OCI-LY7 (cell line): ENCODE measurements around the gene C10orf90.

Experiments used
- CTCF ChIP-seq: fragments of 200-600 bp; sonication (generic); conservative IDR thresholded peaks from 2 replicates; pipeline ENCODE4 v1.5.1; 2014; ENCODE audit warnings: mild to moderate bottlenecking, antibody characterized with exemption, low read length, moderate library complexity, mixed read lengths
- EZH2phosphoT487 ChIP-seq: fragments of 200-600 bp; sonication (generic); IDR thresholded peaks from 2 replicates; pipeline ENCODE4 v1.6.1; 2018; ENCODE audit warnings: low read depth, borderline replicate concordance, mild to moderate bottlenecking, mixed run types, antibody characterized with exemption, low read length, moderate library complexity, mixed read lengths

- no peak for TF ChIP-seq CTCF
- TF ChIP-seq EZH2phosphoT487 = no peak
Observed at GRCh38 chr10:126527645-126528314, 142.7 kb downstream of the C10orf90 start.
